Retinal pigment epithelial cell (primary cell): Measurements from ENCODE around the gene CHD5.

Experiments
- DNase-seq: peaks from one replicate; pipeline ENCODE4 v3.0.0-alpha.2; 2010; ENCODE audit warnings: low read depth
- H3K4me3 ChIP-seq: 2 replicates; pipeline ENCODE4 v1.5.1; 2011; ENCODE audit warnings: mild to moderate bottlenecking, low read length, control low read depth, moderate library complexity
- CTCF ChIP-seq: conservative IDR thresholded peaks from 2 replicates; pipeline ENCODE4 v1.5.1; 2011; ENCODE audit warnings: low read depth, low read length, control low read depth, inconsistent platforms

Gene CHD5

GRCh38 chr1:6090288-6090687 is 89.8 kb downstream of the CHD5 start:
- H3K4me3 ChIP-seq = no peak overlapping the region
- no peak for TF ChIP-seq CTCF
- DNase-seq = no peak

GRCh38 chr1:6088956-6089355 is 91.2 kb downstream of the CHD5 start:
- TF ChIP-seq CTCF = no peak
- DNase-seq = no peak
- H3K4me3 ChIP-seq = no peak overlapping the region

GRCh38 chr1:6087958-6088357 is 92.2 kb downstream of the CHD5 start:
- no peak for DNase-seq
- TF ChIP-seq CTCF = no peak
- no peak overlapping the region for H3K4me3 ChIP-seq

- no peak overlapping the region for H3K4me3 ChIP-seq
- TF ChIP-seq CTCF = no peak
- no peak for DNase-seq
Observed at GRCh38 chr1:6087377-6087772, 92.7 kb downstream of the CHD5 start.

GRCh38 chr1:6086762-6087376 is 93.3 kb downstream of the CHD5 start:
- H3K4me3 ChIP-seq = no peak overlapping the region
- no peak for DNase-seq
- TF ChIP-seq CTCF = no peak

- DNase-seq = no peak
- no peak for TF ChIP-seq CTCF
Observed at GRCh38 chr1:6086358-6086757, 93.8 kb downstream of the CHD5 start.

GRCh38 chr1:6085666-6086065 is 94.5 kb downstream of the CHD5 start:
- TF ChIP-seq CTCF = no peak
- no peak for DNase-seq
- no peak overlapping the region for H3K4me3 ChIP-seq

More at GRCh38 chr1:6086358-6086757, 93.8 kb downstream of the CHD5 start:
- H3K4me3 ChIP-seq = no peak overlapping the region
